GM12878 (cell line): ENCODE measurements around the gene ARHGAP12. TPM values are rescaled to one million over a fixed set of nuclear protein-coding genes. Genes with fewer than 3 reads are reported as not detected.

Experiments
- ATAC-seq: fragments of 200-7000 bp; cut with Tn5 transposase; 3 replicates; pipeline ENCODE4 v1.9.1; 2020; ENCODE audit warnings: mild to moderate bottlenecking, moderate library complexity
- BruUV-seq: library from RNA; stranded (reverse); fragments of 400-500 nt; replicated peaks from 2 replicates; lab custom pipeline; 2021; lab: Mats Ljungman, UMichigan
- CTCF ChIA-PET: fragments of 300-600 bp; sonication (Branson Sonifier 250); formaldehyde crosslinking; extraction: SDS; loops from one replicate; lab custom pipeline; 2021; ENCODE audit warnings: inconsistent platforms; lab: Yijun Ruan, JAX
- POLR2A ChIA-PET: fragments of 350-600 bp; formaldehyde crosslinking; extraction: SDS; loops from one replicate; lab custom pipeline; 2021; ENCODE audit warnings: inconsistent platforms; lab: Charles Lee
- RAD21 ChIA-PET: fragments of 300-600 bp; sonication (Branson Sonifier 250); formaldehyde crosslinking; loops from one replicate; lab custom pipeline; 2023; ENCODE audit warnings: antibody characterized with exemption; ENCODE audit not compliant: unreplicated experiment; lab: Charles Lee
- SMC1A ChIA-PET: fragments of 300-600 bp; sonication (Branson Sonifier 250); formaldehyde crosslinking; loops from one replicate; lab custom pipeline; 2023; ENCODE audit not compliant: unreplicated experiment, uncharacterized antibody; lab: Charles Lee
- DNase-seq: peaks from one replicate; pipeline ENCODE4 v3.0.0-alpha.2; 2011; ENCODE audit warnings: low read depth, low spot score
- FAIRE-seq: peaks from 3 replicates; lab custom pipeline; 2011; peaks lifted over from hg19 to GRCh38; lab: Jason Lieb, UNC
- H2AFZ ChIP-seq: 2 replicates; pipeline ENCODE4 v1.6.0; 2011; ENCODE audit warnings: low read depth, low read length, control low read depth; ENCODE audit not compliant: control insufficient read depth
- H3K27ac ChIP-seq: 2 replicates; pipeline ENCODE4 v1.5.1; 2011; ENCODE audit warnings: control low read depth; ENCODE audit not compliant: control insufficient read depth, insufficient read depth
- H3K27me3 ChIP-seq, 2 experiments: replicated peaks in 1 of 2; 2 replicates each; pipeline versions ENCODE4 v1.6.0 to v1.6.1; 2011; ENCODE audit warnings: low read length in 1 of 2; ENCODE audit not compliant: control insufficient read depth in 2 of 2, insufficient read depth in 2 of 2
- H3K36me3 ChIP-seq, 2 experiments: 2 replicates each; pipeline ENCODE4 v1.5.1; 2011; ENCODE audit warnings: low read length in 1 of 2; ENCODE audit not compliant: control insufficient read depth in 2 of 2, insufficient read depth in 2 of 2
- H3K4me1 ChIP-seq: 2 replicates; pipeline ENCODE4 v1.6.1; 2011; ENCODE audit warnings: mild to moderate bottlenecking, low read length, moderate library complexity, mixed read lengths; ENCODE audit not compliant: control insufficient read depth, insufficient read depth
- H3K4me2 ChIP-seq: 2 replicates; pipeline ENCODE4 v1.6.0; 2011; ENCODE audit warnings: control low read depth; ENCODE audit not compliant: control insufficient read depth, insufficient read depth
- H3K4me3 ChIP-seq: fragments of 200-600 bp; sonication (generic); 2 replicates; pipeline ENCODE4 v1.5.1; 2016
- H3K79me2 ChIP-seq: 2 replicates; pipeline ENCODE4 v1.6.0; 2011; ENCODE audit warnings: low read length; ENCODE audit not compliant: control insufficient read depth, insufficient read depth
- H3K9ac ChIP-seq: 2 replicates; pipeline ENCODE4 v1.8.0; 2011; ENCODE audit warnings: low read length, control low read depth, mixed read lengths; ENCODE audit not compliant: control insufficient read depth, insufficient read depth
- H3K9me3 ChIP-seq: replicated peaks from 3 replicates; pipeline ENCODE4 v1.5.1; 2011; ENCODE audit warnings: mild to moderate bottlenecking, low read length; ENCODE audit not compliant: control insufficient read depth, insufficient read depth
- H4K20me1 ChIP-seq: 2 replicates; pipeline ENCODE4 v1.6.0; 2011; ENCODE audit not compliant: control insufficient read depth, insufficient read depth
- DPF2 ChIP-seq: fragments of 450-650 bp; IDR thresholded peaks from 2 replicates; pipeline ENCODE4 v1.6.1; 2017; ENCODE audit warnings: mild to moderate bottlenecking
- EED ChIP-seq: sonication (generic); IDR thresholded peaks from 2 replicates; pipeline ENCODE4 v1.6.1; 2016; ENCODE audit warnings: antibody characterized with exemption, low read depth
- HDGF ChIP-seq: fragments of 450-650 bp; IDR thresholded peaks from 2 replicates; pipeline ENCODE4 v1.6.1; 2016; ENCODE audit warnings: antibody characterized with exemption
- IKZF2 ChIP-seq, 2 experiments: fragments of 450-650 bp; IDR thresholded peaks; 2 replicates each; pipeline ENCODE4 v1.6.1; 2017; ENCODE audit warnings: mild to moderate bottlenecking in 2 of 2, moderate library complexity in 2 of 2
- MEF2A ChIP-seq: IDR thresholded peaks from 2 replicates; pipeline ENCODE4 v1.6.1; 2011; ENCODE audit warnings: low read depth, mild to moderate bottlenecking, low read length, moderate library complexity; ENCODE audit not compliant: insufficient read depth
- NBN ChIP-seq: fragments of 450-650 bp; IDR thresholded peaks from 2 replicates; pipeline ENCODE4 v1.6.1; 2016
- RAD21 ChIP-seq: IDR thresholded peaks from 2 replicates; pipeline ENCODE4 v1.6.1; 2011; ENCODE audit warnings: mild to moderate bottlenecking, low read depth, low read length, moderate library complexity; ENCODE audit not compliant: insufficient read depth
- RUNX3 ChIP-seq: IDR thresholded peaks from 2 replicates; pipeline ENCODE4 v1.6.1; 2012; ENCODE audit warnings: low read length, inconsistent platforms
- SMAD1 ChIP-seq: fragments of 450-650 bp; IDR thresholded peaks from 2 replicates; pipeline ENCODE4 v1.6.1; 2018; ENCODE audit warnings: mild to moderate bottlenecking, low read depth; ENCODE audit not compliant: partially characterized antibody
- SMC3 ChIP-seq: IDR thresholded peaks from 2 replicates; pipeline ENCODE4 v1.6.1; 2011; ENCODE audit warnings: low read length, improper control_type of control experiment, borderline replicate concordance
- SPI1 ChIP-seq: IDR thresholded peaks from 2 replicates; pipeline ENCODE4 v1.6.1; 2011; ENCODE audit warnings: low read depth, mild to moderate bottlenecking, low read length, moderate library complexity, borderline replicate concordance; ENCODE audit not compliant: insufficient read depth
- YY1 ChIP-seq: IDR thresholded peaks from 2 replicates; pipeline ENCODE4 v1.6.1; 2011; ENCODE audit warnings: low read depth, mild to moderate bottlenecking, low read length
- ZNF217 ChIP-seq: fragments of 450-650 bp; IDR thresholded peaks from 2 replicates; pipeline ENCODE4 v1.6.1; 2017; ENCODE audit warnings: antibody characterized with exemption, mild to moderate bottlenecking
- whole genome bisulfite sequencing: methylation state at CpG from one replicate; pipeline ENCODE4 v1.1.6; 2016; ENCODE audit warnings: low lambda C conversion rate; ENCODE audit not compliant: insufficient replicate concordance, insufficient coverage; ENCODE audit errors: missing lambda C conversion rate; 5-methylcytosine and 5-hydroxymethylcytosine counted together
- in situ Hi-C: fragments of 300-500 bp; cut with MboI; formaldehyde crosslinking; loops from 9 replicates; pipeline ENCODE4 v1.14.3; 2018; ENCODE audit warnings: mixed read lengths
- intact Hi-C: fragments of 100-400 bp; cut with micrococcal nuclease; formaldehyde crosslinking; loops from one replicate; pipeline ENCODE4 v1.14.2; 2022; ENCODE audit not compliant: unreplicated experiment
- polyA plus RNA-seq, 11 experiments: library from polyadenylated mRNA; depleted of rRNA in 4 of 11; unstranded in 6 of 11; stranded (reverse) in 5 of 11; fragments of >200 nt; fragmentation: Nextera tagmentation in 4 of 11; fragmentation: Illumina TruSeq in 1 of 11; extraction: Ambion mirVana in 4 of 11; extraction: Trizol in 1 of 11; gene quantifications; 1 replicate in 1 of 11; 2 replicates in 10 of 11; pipeline versions ENCODE4 v1.2.1 to v1.2.3, GENCODE V29; 2011 to 2016; ENCODE audit warnings: inconsistent platforms in 2 of 11, missing spikeins in 2 of 11, low read depth in 1 of 11
- total RNA-seq, 4 experiments: library from RNA; depleted of rRNA in 3 of 4; stranded (reverse); fragments of >200 nt in 3 of 4; fragmentation: Illumina TruSeq in 1 of 4; extraction: Trizol in 1 of 4; gene quantifications; 2 replicates each; pipeline versions ENCODE4 v1.2.1 to v1.2.3, GENCODE V29; 2013 to 2021
- TF ChIP-seq, protein P1 (sequence below): fragments of 450-650 bp; IDR thresholded peaks from 2 replicates; pipeline ENCODE4 v1.6.1; 2017; ENCODE audit warnings: mild to moderate bottlenecking, moderate library complexity
- TF ChIP-seq, protein P2 (sequence below), 3 experiments: IDR thresholded peaks in 2 of 3; conservative IDR thresholded peaks in 1 of 3; 2 replicates each; pipeline ENCODE4 v1.5.1; 2011; ENCODE audit warnings: low read depth in 3 of 3, low read length in 3 of 3, mild to moderate bottlenecking in 3 of 3, control low read depth in 2 of 3, moderate library complexity in 2 of 3, inconsistent platforms in 1 of 3, mixed read lengths in 1 of 3; ENCODE audit not compliant: control insufficient read depth in 2 of 3, insufficient read depth in 1 of 3; ENCODE audit errors: extremely low read depth in 1 of 3

Gene ARHGAP12
- total and polyA plus RNA-seq, 10 of the 15 experiments (the other 5 are each of a cell fraction or from before 2014, with no cell fraction given) = 5.4 to 15.6 (median 8.5) TPM

DNA sequence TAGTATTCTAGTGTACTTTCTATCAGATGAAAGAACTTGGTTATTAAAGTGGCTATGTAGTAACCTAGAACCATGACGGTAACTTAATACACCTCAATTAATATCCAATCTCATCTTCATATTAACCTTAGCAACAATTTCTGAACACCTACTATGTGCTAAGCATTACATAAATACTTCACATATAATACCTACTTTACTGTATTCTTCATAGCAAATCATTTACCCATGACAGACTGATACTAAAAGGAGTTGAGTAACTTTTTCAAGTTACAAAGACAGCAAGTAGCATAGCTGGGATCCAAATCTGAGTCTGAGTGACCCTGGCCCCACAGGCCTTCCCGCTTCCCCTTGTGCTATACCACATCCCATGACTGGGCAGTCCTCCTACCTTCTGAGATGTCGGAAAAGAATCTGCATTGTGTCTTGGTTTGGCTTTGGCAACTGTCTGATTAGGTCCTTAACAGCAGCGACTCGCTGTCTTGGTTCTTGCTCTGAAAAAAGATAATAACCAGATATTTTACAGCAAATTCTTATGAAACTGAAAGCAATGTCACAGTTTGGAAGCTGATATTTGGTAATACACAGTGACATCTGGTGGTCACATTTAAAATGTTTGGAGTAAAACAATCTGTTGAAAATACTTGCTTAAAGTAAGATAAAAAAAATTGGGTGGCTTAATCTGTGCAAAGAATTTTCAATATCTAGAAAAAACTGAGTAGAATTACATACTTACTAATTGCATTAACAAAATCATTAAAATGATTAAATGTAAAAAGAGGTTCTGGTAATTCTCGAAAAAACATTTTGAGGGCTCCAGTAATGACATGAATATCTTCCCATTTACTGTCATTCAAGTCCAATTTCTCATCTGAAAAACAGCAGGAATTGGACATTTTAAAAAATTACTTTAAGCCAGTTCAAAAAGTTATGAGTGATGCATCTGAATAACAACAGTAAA lies 120.1 kb downstream of the ARHGAP12 start:
- intact Hi-C loops (loop anchor here (1.0 to 10.0 kb wide), 8 partner anchors 100 to 1080 kb away; partner anchors contain the start of gene ZNF438), in situ Hi-C loops (loop anchor here (10.0 kb wide), 1 partner anchor 484 kb away; no protein-coding TSS in a partner anchor)
- DNase-seq = peak; percentile 49
- POLR2A ChIA-PET = no interaction called here
- Histone ChIP-seq H2AFZ (peak overlapping the region; percentile 88), H3K27ac (peak overlapping the region; percentile 77), H4K20me1 (no peaks in the 10 kb centered on the region), H3K79me2 (no peaks in the 10 kb centered on the region), H3K36me3 (no peaks in the 10 kb centered on the region), H3K27me3 (no peaks in the 10 kb centered on the region), H3K9ac (no peak overlapping the region), H3K4me2 (peak overlapping the region; percentile 87), H3K9me3 (no peaks in the 10 kb centered on the region), H3K4me3 (no peak overlapping the region), H3K4me1 (peaks cover 3% of the 10 kb centered on the region)
- WGBS = 52% methylated on average over 6 of the region's 6 CpGs
- peak; percentile 18 for FAIRE-seq
- CTCF ChIA-PET = interaction anchor here (0.7 to 3.9 kb wide), 39 partner anchors 9 to 1416 kb away, joined by 3 to 32 read pairs (median 4); partner anchors contain the start of gene ZNF438
- BruUV-seq = no TSS peak
- ATAC-seq = peak; percentile 96
- TF ChIP-seq, protein P1, sequence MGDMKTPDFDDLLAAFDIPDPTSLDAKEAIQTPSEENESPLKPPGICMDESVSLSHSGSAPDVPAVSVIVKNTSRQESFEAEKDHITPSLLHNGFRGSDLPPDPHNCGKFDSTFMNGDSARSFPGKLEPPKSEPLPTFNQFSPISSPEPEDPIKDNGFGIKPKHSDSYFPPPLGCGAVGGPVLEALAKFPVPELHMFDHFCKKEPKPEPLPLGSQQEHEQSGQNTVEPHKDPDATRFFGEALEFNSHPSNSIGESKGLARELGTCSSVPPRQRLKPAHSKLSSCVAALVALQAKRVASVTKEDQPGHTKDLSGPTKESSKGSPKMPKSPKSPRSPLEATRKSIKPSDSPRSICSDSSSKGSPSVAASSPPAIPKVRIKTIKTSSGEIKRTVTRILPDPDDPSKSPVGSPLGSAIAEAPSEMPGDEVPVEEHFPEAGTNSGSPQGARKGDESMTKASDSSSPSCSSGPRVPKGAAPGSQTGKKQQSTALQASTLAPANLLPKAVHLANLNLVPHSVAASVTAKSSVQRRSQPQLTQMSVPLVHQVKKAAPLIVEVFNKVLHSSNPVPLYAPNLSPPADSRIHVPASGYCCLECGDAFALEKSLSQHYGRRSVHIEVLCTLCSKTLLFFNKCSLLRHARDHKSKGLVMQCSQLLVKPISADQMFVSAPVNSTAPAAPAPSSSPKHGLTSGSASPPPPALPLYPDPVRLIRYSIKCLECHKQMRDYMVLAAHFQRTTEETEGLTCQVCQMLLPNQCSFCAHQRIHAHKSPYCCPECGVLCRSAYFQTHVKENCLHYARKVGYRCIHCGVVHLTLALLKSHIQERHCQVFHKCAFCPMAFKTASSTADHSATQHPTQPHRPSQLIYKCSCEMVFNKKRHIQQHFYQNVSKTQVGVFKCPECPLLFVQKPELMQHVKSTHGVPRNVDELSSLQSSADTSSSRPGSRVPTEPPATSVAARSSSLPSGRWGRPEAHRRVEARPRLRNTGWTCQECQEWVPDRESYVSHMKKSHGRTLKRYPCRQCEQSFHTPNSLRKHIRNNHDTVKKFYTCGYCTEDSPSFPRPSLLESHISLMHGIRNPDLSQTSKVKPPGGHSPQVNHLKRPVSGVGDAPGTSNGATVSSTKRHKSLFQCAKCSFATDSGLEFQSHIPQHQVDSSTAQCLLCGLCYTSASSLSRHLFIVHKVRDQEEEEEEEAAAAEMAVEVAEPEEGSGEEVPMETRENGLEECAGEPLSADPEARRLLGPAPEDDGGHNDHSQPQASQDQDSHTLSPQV = 0 out of 2 replicates have a peak, but pooled peaks have one; percentile 18
- TF ChIP-seq RAD21 = peak; percentile 78
- TF ChIP-seq IKZF2 (IDR thresholded peaks at IDR 0.05) = no peak; a peak in 1 of 4 replicates
- TF ChIP-seq RUNX3 = peak; percentile 37; the same call in 1 of the 2 replicates
- TF ChIP-seq SPI1 = peak; percentile 59; the same call in 1 of the 2 replicates
- TF ChIP-seq NBN = no peak
- no peak for TF ChIP-seq MEF2A
- TF ChIP-seq ZNF217 = no peak
- TF ChIP-seq, protein P2, sequence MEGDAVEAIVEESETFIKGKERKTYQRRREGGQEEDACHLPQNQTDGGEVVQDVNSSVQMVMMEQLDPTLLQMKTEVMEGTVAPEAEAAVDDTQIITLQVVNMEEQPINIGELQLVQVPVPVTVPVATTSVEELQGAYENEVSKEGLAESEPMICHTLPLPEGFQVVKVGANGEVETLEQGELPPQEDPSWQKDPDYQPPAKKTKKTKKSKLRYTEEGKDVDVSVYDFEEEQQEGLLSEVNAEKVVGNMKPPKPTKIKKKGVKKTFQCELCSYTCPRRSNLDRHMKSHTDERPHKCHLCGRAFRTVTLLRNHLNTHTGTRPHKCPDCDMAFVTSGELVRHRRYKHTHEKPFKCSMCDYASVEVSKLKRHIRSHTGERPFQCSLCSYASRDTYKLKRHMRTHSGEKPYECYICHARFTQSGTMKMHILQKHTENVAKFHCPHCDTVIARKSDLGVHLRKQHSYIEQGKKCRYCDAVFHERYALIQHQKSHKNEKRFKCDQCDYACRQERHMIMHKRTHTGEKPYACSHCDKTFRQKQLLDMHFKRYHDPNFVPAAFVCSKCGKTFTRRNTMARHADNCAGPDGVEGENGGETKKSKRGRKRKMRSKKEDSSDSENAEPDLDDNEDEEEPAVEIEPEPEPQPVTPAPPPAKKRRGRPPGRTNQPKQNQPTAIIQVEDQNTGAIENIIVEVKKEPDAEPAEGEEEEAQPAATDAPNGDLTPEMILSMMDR (IDR thresholded peaks at IDR 0.05 in 2 of 3, conservative IDR thresholded peaks at IDR 0.05 in 1 of 3; ENCODE audit: control insufficient read depth in 2 of 3, extremely low read depth in 1 of 3, insufficient read depth in 1 of 3, low read depth in 3 of 3, low read length in 3 of 3) = peak; percentile 27 to 59 (median 42); a peak in 5 of 6 replicates
- TF ChIP-seq EED = 0 out of 2 replicates have a peak, but pooled peaks have one; percentile 27
- no peak for TF ChIP-seq SMAD1
- TF ChIP-seq DPF2 = peak; percentile 72
- no peak; the same call in 1 of the 2 replicates for TF ChIP-seq YY1
- peak; percentile 65; the same call in 1 of the 2 replicates for TF ChIP-seq SMC3
- TF ChIP-seq HDGF = peak; percentile 68; the same call in 1 of the 2 replicates
- RAD21 ChIA-PET = interaction anchor here (0.6 to 4.0 kb wide), 21 partner anchors 9 to 1168 kb away, joined by 3 to 35 read pairs (median 3); no protein-coding TSS in a partner anchor
- SMC1A ChIA-PET = interaction anchor here (0.5 to 3.6 kb wide), 17 partner anchors 14 to 1121 kb away, joined by 3 to 24 read pairs (median 4); partner anchors contain the start of gene ZNF438
